Stimulated activated naive CD8-positive, alpha-beta T cell treated with anti-CD3 and anti-CD28 coated beads, Interleukin-15, Interleukin-2, amounts not matched to agents 100 ng/mL and 50 ng/mL, for 24 hours (primary cell): Measurements from ENCODE around the gene CD200.
"Not testable (repeated sequence)": the region's sequence is repeated elsewhere in the genome, so short reads cannot be mapped to it uniquely, and the experiment has no call there.

Experiments
- H3K27ac Mint-ChIP-seq: one replicate; pipeline ENCODE4 v1.8.0; 2021; ENCODE audit warnings: mild to moderate bottlenecking, mixed read lengths
- H3K27me3 Mint-ChIP-seq: one replicate; pipeline ENCODE4 v1.8.0; 2021; ENCODE audit warnings: mixed read lengths
- H3K36me3 Mint-ChIP-seq: one replicate; pipeline ENCODE4 v1.8.0; 2021; ENCODE audit warnings: low read depth, mixed read lengths
- H3K4me1 Mint-ChIP-seq: one replicate; pipeline ENCODE4 v1.8.0; 2021; ENCODE audit warnings: low read depth, mixed read lengths
- H3K4me3 Mint-ChIP-seq: one replicate; pipeline ENCODE4 v1.8.0; 2021; ENCODE audit warnings: mild to moderate bottlenecking, mixed read lengths
- H3K9me3 Mint-ChIP-seq: one replicate; pipeline ENCODE4 v1.8.0; 2021; ENCODE audit warnings: mixed read lengths

CD200 gene

DNA sequence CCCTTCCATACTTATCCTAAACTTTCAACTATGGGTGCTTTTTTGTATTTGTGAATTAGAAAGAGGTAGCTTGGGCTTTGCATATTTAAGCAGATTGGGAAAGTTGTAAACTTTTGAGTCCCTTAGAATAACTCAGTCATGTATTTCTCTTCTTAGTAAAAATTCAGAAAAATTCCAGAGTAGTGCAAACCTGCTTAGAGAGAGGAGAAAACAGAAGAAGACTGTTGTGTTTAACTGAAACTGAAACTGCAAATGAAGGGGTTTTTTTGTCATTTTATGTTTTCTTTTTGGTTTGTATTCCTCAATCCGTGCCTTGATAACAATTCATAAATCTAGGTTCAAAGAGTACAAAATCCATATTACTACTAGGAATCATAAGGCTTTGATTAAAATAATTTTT is 31.3 kb downstream of the CD200 start:
- Mint-ChIP-seq H3K4me1 (peaks cover 37% of the 10 kb centered on the region), H3K9me3 (no peaks in the 10 kb centered on the region), H3K27ac (peak overlapping the region; percentile 79), H3K4me3 (peak overlapping the region; percentile 7), H3K36me3 (peaks cover 78% of the 10 kb centered on the region), H3K27me3 (no peaks in the 10 kb centered on the region)

DNA sequence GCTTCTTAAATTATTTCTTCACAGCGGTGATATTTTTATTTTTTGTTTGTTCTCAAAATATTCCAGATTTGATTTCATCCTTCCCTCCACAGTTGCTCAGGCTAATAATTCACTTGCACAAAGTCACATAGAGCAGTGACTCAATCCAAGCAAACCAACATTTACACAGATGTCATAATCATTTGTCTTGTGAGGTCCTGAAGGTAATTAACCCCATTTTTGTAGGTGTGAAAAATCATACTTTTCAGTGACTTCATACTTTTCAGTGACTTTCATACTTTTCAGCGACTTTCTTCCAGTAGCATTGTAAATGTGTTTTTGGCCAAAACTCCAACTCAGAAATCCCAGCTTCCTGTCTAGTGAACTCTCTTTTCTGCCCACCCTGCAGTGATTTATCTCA is 32.1 kb downstream of the CD200 start:
- no peaks in the 10 kb centered on the region for H3K9me3 Mint-ChIP-seq
- peaks cover 72% of the 10 kb centered on the region for H3K36me3 Mint-ChIP-seq
- H3K4me3 Mint-ChIP-seq = no peak overlapping the region
- H3K4me1 Mint-ChIP-seq = peaks cover 37% of the 10 kb centered on the region
- no peaks in the 10 kb centered on the region for H3K27me3 Mint-ChIP-seq
- peak overlapping the region; percentile 60 for H3K27ac Mint-ChIP-seq

DNA sequence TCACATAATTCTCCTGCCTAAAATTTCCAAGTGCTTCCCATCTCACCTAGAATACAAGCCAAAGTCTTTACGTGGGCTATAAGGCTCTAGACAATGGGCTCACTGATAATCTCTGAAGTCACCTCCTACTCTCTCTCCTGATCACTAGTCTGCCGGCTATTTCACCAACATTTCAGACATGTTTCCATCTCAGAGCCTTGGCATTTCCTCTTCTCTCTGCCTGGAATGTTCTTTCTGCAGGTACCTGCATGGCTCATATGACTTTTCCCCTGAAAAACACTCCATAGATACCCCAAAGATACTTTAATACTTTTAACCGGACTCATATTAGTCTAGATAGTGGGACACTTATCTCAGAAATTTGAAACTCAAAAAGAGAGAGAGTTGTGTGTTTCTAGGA is 32.7 kb downstream of the CD200 start:
- H3K4me3 Mint-ChIP-seq = no peak overlapping the region
- H3K9me3 Mint-ChIP-seq = no peaks in the 10 kb centered on the region
- H3K27me3 Mint-ChIP-seq = no peaks in the 10 kb centered on the region
- peaks cover 68% of the 10 kb centered on the region for H3K36me3 Mint-ChIP-seq
- peak overlapping the region; percentile 60 for H3K27ac Mint-ChIP-seq
- peaks cover 37% of the 10 kb centered on the region for H3K4me1 Mint-ChIP-seq

DNA sequence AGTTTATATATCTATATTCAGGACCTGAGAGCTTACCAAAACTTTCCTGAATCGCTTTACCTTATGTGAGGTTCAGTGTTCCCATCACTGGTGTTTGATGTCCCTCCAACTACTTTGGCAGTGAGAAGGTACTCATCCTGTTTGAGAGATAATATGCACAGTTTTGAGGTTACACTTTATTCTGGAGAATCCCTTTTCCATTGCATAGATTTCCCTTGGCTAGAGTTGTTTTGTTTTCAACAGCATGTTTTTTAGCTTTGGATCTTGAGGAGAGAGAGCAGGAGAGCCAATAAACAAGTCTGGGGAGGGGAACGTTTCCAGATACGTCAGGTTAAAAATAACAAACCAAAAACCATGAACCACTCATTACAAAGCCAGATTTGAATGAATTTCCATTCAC is 33.6 kb downstream of the CD200 start:
- H3K9me3 Mint-ChIP-seq = no peaks in the 10 kb centered on the region
- no peaks in the 10 kb centered on the region for H3K27me3 Mint-ChIP-seq
- H3K36me3 Mint-ChIP-seq = peaks cover 59% of the 10 kb centered on the region
- peak overlapping the region; percentile 83 for H3K27ac Mint-ChIP-seq
- no peak overlapping the region for H3K4me3 Mint-ChIP-seq
- peaks cover 37% of the 10 kb centered on the region for H3K4me1 Mint-ChIP-seq

DNA sequence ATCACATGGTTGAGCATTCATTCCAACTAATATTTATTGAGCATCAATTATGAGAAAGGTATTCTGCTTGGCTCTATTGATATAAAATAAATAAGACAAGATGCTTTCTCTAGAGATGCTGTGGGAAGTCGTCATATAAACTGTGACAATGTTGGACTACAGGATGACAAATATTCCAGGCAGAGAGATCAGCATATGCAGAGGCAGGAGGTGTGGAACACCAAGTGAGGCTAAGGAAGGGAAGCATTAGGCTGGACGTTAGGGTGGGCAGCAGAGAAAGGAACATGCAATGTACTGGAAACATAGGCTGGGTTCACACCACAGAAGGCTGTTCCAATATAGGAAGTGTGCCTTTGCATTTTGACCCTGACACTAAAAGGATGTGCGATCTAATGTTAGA is 38.6 kb downstream of the CD200 start:
- no peaks in the 10 kb centered on the region for H3K27me3 Mint-ChIP-seq
- H3K4me1 Mint-ChIP-seq = peaks cover 40% of the 10 kb centered on the region
- peaks cover 22% of the 10 kb centered on the region for H3K36me3 Mint-ChIP-seq
- H3K4me3 Mint-ChIP-seq = no peak overlapping the region
- no peaks in the 10 kb centered on the region for H3K9me3 Mint-ChIP-seq
- no peak overlapping the region for H3K27ac Mint-ChIP-seq

DNA sequence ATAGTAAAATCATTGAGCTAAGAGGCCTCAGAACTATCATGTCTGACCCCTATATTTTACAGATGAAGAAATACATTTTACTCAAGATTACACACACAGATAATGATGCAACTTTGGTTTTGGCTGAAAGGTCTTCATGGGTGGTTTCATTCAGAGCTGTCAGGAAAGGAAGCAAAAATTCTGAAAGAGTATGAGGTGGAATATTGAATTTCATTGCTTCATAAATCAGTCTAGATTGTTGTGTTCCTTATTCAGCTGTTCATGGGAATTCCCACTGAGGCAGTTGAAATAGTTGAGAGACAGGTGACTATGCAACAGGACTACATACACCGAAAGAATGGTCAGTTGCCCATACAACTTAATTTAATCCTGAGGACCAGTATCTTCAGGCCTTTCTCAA is 39.4 kb downstream of the CD200 start:
- Mint-ChIP-seq H3K36me3 (peaks cover 14% of the 10 kb centered on the region), H3K9me3 (no peaks in the 10 kb centered on the region), H3K4me1 (peaks cover 40% of the 10 kb centered on the region), H3K27me3 (no peaks in the 10 kb centered on the region), H3K4me3 (no peak overlapping the region), H3K27ac (no peak overlapping the region)

DNA sequence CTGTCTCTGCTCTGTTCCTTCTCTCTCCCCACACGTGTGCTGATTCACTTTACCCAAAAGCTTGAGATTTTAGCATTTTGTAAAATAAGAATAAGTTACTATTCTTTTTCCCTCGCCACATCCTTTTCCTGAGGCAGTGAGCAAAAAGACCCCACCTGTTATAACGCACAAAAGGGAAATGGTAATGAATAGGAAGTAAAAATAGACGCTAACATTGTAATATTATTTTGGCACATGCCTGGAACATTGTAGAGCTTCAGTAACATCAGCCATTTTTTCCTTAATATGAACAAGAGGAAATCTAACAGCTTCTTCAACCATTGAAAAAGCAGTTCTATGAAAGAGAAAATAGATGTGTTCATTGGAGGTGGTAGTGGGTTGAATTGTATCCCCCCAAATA is 40.5 kb downstream of the CD200 start:
- Mint-ChIP-seq H3K36me3 (peaks cover 7% of the 10 kb centered on the region), H3K27ac (no peak overlapping the region), H3K9me3 (no peaks in the 10 kb centered on the region), H3K4me3 (no peak overlapping the region), H3K4me1 (peaks cover 49% of the 10 kb centered on the region), H3K27me3 (no peaks in the 10 kb centered on the region)

DNA sequence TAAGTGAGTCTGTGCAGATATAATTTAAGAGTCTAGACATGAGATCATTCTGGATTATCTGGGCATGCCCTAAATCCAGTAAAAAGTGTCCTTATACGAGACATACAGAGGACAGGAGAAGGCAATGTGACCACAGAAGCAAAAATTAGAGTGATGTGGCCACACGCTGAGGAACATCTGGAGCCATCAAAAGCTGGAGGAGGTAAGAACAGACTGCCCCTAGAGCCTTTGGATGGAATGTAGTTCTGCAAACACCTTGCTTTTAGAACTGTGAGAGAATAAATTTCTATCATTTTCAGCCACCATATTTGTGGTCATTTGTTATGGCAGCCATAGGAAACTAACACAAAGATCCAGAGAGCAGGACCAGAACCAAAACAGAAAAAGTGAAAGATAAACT is 41.0 kb downstream of the CD200 start:
- H3K4me3 Mint-ChIP-seq = no peak overlapping the region
- H3K9me3 Mint-ChIP-seq = no peaks in the 10 kb centered on the region

DNA sequence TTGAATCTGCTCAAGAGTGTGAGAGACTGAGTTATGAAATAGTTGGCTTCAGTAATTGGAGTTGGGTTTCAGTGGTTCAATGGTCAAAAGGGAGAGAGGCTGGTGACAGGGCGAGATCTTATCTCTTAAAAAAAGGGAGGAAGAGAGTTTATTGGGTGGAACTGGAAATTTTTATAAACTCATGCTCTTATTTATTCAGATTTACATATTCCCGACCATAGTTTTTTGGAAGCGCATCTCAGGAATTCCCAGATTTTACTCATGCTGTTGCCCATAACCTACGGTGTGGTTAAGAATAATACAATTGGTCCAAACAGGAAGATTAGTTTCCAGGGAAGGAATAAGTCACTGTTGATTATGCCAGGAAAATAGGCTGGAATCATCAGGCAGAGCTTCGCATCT is 41.4 kb downstream of the CD200 start:
- Mint-ChIP-seq H3K9me3 (no peaks in the 10 kb centered on the region), H3K36me3 (peaks cover 7% of the 10 kb centered on the region), H3K4me3 (no peak overlapping the region), H3K27ac (no peak overlapping the region), H3K27me3 (no peaks in the 10 kb centered on the region), H3K4me1 (peaks cover 52% of the 10 kb centered on the region)

More for the DNA sequence above, 41.0 kb downstream of the CD200 start:
- Mint-ChIP-seq H3K4me1 (peaks cover 49% of the 10 kb centered on the region), H3K36me3 (peaks cover 7% of the 10 kb centered on the region), H3K27me3 (no peaks in the 10 kb centered on the region), H3K27ac (no peak overlapping the region)

DNA sequence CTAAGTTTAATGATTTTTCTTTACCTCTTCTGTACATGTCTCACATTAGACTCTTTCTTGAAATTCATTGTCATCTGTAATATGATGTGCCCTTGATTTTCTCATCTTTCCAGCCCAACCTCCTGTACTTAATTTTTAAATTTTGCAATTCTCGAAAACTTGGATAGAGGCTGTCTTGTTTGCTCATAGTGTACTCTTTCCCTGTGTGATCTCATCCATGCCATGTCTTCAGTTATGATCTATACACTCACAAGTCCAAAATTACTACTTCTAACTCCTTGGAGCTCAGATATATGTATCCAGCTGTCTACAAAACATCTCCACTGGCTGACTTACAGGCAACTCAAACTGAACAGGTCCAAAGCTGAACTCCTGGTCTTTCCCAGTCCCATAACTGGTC is 42.2 kb downstream of the CD200 start:
- no peaks in the 10 kb centered on the region for H3K27me3 Mint-ChIP-seq
- H3K4me1 Mint-ChIP-seq = peaks cover 54% of the 10 kb centered on the region
- H3K36me3 Mint-ChIP-seq = peaks cover 7% of the 10 kb centered on the region
- peak overlapping the region; percentile 41 for H3K27ac Mint-ChIP-seq
- no peaks in the 10 kb centered on the region for H3K9me3 Mint-ChIP-seq
- H3K4me3 Mint-ChIP-seq = no peak overlapping the region

DNA sequence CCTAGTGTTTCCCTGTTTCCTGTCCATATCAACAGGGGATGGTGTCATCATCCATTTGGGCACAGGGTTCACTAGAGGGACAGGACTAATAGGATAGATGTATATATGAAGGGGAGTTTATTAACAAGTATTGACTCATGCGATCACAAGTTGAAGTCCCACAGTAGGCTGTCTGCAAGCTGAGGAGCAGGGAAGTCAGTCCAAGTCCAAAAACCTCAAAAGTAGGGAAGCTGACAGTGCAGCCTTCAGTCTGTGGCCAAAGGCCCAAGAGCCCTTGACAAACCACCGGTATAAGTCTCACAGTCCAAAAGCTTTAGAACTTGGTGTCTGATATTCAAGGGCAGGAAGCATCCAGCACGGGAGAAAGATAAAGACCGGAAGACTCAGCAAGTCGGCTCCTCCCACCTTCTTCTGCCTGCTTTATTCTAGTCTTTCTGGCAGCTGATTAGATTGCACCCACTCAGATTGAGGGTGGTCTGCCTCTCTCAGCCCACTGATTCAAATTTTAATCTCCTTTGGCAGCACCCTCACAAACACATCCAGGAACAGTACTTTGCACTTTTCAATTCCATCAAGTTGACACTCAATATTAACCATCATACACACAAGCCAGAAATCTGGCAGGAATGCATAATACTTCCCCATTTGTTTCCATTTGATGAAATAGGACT is 43.4 kb downstream of the CD200 start:
- Mint-ChIP-seq H3K27me3 (no peaks in the 10 kb centered on the region), H3K4me3 (no peak overlapping the region), H3K9me3 (no peaks in the 10 kb centered on the region), H3K4me1 (peaks cover 54% of the 10 kb centered on the region), H3K36me3 (peaks cover 7% of the 10 kb centered on the region), H3K27ac (no peak overlapping the region)

DNA sequence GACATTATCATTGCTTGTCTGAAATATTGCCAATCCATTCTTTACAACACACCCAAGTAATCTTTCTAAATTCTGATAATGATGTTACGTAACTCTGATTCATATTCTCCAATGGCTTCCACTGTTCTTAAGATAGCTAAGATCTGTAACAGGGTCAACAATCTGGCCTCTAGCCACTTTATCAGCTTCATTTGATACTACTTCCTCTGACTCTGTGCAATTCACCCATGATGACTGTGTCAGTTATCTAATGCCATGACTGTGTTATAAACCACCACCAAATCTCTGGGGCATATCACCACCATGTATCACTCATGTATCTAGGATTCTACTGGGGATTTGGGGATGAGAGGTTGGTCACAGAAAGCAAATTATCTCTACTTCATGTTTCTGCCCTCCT is 44.0 kb downstream of the CD200 start:
- H3K4me1 Mint-ChIP-seq = peaks cover 56% of the 10 kb centered on the region
- peaks cover 7% of the 10 kb centered on the region for H3K36me3 Mint-ChIP-seq
- H3K9me3 Mint-ChIP-seq = no peaks in the 10 kb centered on the region
- no peak overlapping the region for H3K4me3 Mint-ChIP-seq
- H3K27me3 Mint-ChIP-seq = no peaks in the 10 kb centered on the region
- H3K27ac Mint-ChIP-seq = no peak overlapping the region

DNA sequence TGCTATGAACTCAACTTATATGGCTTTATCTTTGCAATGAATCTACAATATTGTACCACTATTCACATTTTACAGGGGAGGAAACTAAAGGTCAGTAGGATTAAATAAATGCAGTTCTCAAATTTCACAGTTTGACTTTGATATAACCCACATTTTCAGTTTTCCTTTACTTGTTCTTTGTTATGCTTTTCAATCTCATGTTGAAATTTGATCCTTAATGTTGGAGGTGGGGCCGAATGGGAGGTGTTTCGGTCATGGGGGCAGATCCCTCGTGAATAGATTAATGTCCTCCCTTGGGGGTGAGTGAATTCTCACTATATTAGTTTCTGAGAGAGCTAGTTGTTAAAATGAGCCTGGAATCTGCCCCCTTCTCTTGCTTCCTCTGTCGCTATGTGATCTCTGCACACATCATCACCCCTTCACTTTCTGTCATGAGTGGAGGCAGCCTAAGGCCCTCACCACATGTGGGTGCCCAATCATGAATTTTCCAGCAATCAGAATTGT is 44.7 kb downstream of the CD200 start:
- peaks cover 7% of the 10 kb centered on the region for H3K36me3 Mint-ChIP-seq
- no peaks in the 10 kb centered on the region for H3K9me3 Mint-ChIP-seq
- peaks cover 57% of the 10 kb centered on the region for H3K4me1 Mint-ChIP-seq

DNA sequence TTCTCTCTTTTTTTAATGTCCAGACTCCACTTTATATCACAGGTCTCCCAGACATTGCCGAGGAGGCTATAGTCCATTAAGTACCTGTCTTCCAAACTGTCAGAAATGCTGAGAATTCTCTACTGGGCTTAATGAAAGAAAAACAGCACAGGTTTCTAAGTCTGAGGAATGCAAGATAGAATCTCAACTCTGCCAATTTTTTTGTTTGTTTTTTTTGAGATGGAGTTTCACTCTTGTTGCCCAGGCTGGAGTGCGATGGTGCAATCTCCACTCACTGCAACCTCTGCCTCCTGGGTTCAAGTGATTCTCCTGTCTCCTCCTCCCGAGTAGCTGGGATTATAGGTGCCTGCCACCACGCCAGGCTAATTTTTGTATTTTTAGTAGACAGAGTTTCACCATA is 45.4 kb downstream of the CD200 start:
- H3K4me1 Mint-ChIP-seq = peaks cover 59% of the 10 kb centered on the region
- not testable (repeated sequence) for H3K9me3 Mint-ChIP-seq

More for the DNA sequence above, 44.7 kb downstream of the CD200 start:
- no peak overlapping the region for H3K27ac Mint-ChIP-seq
- H3K27me3 Mint-ChIP-seq = no peaks in the 10 kb centered on the region
- H3K4me3 Mint-ChIP-seq = no peak overlapping the region

DNA sequence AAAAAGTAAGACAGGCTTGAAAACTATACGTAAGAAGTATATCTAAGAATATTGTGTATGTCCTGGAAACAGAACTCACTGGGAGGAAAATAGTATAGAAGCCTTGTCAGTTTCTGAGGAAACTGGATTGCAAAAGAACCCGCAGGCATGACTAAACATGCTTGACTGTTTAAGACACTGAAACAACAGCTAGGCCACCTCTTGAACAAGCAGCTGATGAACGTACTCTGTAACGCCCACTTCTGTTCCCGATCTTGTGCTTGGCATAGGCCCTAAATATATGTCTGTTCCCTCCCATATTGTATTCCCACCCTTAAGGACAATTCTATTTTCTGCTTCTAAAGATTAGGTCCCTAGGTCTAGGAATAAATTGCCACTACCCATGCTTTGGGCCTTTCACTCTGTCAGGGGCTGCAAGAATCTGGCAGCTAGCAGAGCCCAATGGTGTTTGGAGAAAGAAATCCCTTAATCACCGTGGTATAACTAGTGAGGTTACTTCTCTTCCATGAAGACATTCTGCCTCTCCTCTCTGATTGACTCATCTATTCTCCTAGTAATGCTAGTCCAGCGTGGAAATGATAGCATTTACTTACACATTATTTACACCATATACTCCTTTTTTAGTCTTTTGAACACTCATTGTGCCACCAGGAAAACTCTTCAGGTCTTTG is 46.2 kb downstream of the CD200 start:
- peaks cover 58% of the 10 kb centered on the region for H3K4me1 Mint-ChIP-seq
- no peaks in the 10 kb centered on the region for H3K9me3 Mint-ChIP-seq
- peaks cover 4% of the 10 kb centered on the region for H3K36me3 Mint-ChIP-seq
- no peak overlapping the region for H3K4me3 Mint-ChIP-seq
- H3K27me3 Mint-ChIP-seq = no peaks in the 10 kb centered on the region
- H3K27ac Mint-ChIP-seq = peak overlapping the region; percentile 9

More for the DNA sequence above, 45.4 kb downstream of the CD200 start:
- H3K4me3 Mint-ChIP-seq, H3K27ac Mint-ChIP-seq, H3K36me3 Mint-ChIP-seq, H3K27me3 Mint-ChIP-seq: not testable (repeated sequence)
